DND-41 (cell line): ENCODE measurements around the gene MYO1D.

ENCODE experiments used
- CTCF ChIP-seq: IDR thresholded peaks from 2 replicates; pipeline ENCODE4 v1.5.1; 2012; ENCODE audit warnings: borderline replicate concordance, low read length, moderate library complexity, mild to moderate bottlenecking; ENCODE audit not compliant: poor library complexity, severe bottlenecking; ENCODE audit errors: extremely low read depth
- EZH2 ChIP-seq: IDR thresholded peaks from 3 replicates; pipeline ENCODE4 v1.6.1; 2012; ENCODE audit warnings: borderline replicate concordance, low read depth, mild to moderate bottlenecking, moderate library complexity, low read length, inconsistent platforms; ENCODE audit not compliant: severe bottlenecking

GRCh38 chr17:32807577-32807976 is 69.3 kb downstream of the MYO1D start:
- TF ChIP-seq CTCF (no peak), EZH2 (no peak)
